Activated T-cell treated with anti-CD3 and anti-CD28 coated beads, Interleukin-2, amount 50 U/mL, for 1 hour (primary cell): Measurements from ENCODE around the gene SMC4.
"Not testable (repeated sequence)": the region's sequence is repeated elsewhere in the genome, so short reads cannot be mapped to it uniquely, and the experiment has no call there.

Experiments
- DNase-seq: peaks from one replicate; pipeline ENCODE4 v3.0.0-alpha.2; 2020

SMC4 gene

DNA sequence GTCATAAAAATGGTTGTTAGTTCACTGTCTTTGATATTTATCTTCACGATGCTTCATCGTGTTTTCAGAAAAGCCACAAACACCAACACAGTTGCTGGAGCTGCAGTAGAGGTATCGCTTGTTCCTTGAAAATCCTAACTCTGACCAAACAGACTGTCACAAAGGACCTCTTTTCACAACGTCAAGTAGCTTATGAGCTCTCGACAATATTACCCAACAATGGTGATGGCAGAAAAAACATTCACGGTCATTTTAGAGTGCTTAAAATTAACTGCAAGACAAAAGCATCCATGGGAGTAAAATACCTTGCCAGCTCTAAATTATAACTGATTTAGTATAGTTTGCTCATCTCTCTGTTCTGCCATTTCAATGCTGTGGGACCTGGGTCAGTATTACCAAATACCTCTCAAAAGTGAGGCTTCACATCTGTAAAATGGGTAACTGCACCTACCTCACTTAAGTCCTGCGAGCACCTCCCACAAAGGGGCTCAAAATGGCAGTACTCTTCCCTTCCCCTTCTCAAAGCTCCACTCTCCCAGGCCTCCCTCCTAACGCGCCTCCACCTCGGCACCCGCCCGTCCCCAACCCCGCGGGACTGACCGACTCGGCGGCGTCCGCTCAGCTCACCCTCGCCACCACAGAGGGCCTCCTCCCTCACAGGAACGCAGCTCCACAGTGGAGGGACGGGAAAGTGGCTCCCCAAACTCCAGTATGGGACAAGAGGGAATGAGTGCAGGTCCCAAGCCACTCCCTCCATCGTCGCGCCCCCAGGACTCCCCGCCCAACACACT, 49.6 kb downstream of the SMC4 start:
- DNase-seq = no peak

DNA sequence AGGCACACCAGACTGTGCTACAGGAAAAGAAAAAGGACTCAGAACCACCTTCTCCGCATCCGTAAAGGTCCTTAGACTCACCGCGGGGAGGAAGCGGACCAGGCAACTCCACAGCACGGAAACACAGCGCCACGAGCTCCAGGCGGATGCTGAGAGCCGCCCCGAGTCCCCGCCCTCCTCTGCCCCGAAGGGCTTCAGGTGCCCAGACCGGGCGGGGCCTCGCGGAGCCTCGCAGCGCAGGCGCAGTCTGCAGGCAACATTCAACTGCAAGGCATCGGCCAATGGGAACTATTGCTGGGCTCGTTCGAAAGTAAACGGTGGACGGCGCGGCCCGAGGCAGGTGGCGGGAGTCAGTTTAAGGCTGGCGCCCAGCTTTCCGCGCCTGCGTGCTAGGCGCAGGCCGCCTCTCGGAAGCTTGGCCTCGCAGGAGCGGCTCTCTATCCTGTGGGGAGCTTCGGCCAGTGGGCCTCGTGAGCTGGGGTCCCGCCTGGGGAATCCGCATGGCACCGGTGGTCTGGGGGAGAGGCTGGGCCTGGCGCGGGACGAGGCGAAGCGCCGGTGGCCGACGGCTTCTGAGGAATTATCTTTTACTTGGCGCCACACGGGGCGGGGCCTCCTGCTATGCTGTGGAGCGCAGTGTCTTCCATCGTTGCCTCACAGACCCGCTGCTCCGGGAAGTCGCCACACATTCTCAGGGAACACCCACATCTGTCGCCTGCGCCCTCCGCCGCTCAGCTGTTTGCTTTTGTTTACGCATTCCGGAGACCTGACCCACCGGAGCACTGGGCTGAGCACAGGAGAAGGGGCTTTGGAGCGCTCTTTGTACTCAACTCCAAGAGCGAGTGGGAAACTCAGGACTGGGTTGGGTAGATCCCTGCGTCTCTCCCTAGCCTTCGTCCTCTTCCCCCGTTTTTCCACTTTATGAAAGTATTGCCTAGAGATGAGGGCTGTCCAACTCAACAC, 50.5 kb downstream of the SMC4 start, which contains the start of gene TRIM59:
TSS of gene TRIM59 (minus strand) at position 151 of the 963 bp plus-strand sequence. CDS start 10,603 bp downstream, outside the sequence.
- peak; percentile 95 for DNase-seq

DNA sequence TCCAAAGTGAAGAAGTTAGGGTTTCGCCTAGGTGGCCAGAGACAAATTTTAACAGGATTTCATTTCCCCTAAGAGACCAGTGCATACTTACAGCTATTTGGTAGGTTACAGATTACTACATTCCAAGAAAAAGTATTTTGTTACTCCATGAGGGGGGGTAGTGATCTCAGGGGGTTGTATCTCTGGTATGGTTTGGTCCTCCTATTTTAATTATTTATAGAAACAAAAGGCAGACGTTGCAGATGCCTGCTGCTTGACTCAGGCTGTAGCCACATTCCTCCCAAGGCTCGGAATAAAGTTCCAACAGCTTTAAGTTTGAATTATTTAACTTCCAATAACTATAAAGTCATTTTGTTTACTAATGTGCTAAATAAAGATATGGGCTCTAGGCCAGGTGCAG, 51.4 kb downstream of the SMC4 start:
- no peak for DNase-seq

DNA sequence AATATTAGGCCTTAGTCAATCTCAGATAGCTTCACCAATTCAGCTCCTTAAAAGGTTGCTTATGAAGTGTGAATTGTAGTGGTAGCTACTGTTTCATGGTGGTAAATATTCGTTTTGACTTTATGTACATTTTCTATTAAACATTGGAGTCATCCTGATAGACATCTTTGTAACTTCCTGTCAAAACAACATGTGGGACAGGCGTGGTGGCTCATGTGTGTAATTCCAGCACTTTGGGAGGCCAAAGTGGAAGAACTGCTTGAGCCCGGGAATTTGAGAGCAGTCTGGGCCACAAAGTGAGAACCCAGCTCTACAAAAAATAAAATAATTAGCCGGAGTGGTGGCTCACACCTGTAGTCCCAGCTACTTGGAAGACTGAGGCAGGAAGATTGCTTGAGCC, 52.2 kb downstream of the SMC4 start:
- no peak for DNase-seq

DNA sequence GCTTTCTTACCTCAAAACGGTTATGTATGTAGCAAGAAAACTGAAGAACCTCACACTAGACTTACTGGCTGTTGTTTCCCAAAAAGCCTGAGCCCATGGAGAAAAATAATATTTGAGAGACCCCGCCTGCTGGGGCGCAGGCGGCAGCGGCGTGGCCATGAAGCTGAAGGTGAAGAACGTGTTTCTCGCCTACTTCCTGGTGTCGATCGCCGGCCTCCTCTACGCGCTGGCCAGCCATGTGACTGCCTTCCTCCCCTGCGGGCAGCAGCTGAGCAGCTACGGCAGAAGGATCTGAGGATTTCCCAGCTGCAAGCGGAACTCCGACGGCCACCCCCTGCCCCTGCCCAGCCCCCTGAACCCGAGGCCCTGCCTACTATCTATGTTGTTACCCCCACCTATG, 52.8 kb downstream of the SMC4 start:
- not testable (repeated sequence) for DNase-seq

DNA sequence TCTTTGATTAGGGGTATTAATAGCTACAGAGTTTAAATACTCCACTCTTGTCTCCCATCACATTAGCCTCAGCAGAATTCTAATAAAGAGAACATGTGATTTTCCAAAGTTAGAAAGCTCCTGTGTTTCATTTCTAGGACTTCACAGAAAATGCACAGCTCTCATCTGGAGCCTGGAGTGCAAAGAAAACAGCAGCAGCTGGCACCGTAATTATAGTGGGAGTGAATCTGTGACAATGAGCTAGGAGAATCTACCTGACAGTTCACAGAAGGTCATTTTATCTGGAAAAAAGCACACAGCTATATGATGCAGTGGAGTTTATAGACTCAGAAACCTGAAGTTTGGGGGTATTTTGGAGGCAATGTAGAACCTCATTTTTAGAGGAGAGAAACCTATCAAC, 55.5 kb downstream of the SMC4 start:
- no peak for DNase-seq

DNA sequence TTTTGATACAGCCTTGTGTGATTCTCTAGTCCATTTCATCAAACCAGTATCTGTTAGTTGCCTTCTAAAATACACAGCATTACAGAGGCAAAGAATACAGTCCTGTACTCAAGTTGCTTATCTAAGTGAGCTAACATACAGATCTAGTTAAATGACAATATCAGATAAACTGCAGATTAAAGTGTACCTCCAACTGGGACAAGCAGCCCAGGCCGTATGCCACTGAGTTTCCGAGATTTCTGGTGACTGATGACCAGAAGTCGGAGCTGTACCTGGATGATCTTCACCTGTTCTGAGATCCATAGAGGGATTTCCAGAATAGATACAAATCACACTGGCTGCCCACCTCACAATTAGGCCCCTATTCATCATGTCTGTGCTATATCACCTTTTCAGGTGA, 56.4 kb downstream of the SMC4 start:
- no peak for DNase-seq

DNA sequence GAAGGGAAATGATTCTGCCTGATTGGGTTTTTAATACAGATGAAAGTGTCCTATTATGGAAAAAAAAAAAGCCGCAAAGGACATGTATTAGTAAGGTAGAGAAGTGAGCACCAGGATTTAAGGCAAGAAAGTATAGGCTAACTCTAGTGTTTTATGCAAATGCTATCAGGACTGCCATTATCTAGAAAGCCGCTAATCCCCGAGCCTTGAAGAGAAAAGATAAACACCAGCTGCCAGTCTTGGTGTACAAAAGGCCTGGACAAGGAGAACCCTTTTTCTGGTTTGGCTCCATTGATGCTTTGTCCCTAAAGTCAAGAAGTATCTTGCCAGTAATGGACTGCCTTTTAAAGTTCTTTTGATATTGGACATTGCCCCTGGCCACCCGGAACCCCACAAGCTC, 58.7 kb downstream of the SMC4 start:
- DNase-seq = no peak

DNA sequence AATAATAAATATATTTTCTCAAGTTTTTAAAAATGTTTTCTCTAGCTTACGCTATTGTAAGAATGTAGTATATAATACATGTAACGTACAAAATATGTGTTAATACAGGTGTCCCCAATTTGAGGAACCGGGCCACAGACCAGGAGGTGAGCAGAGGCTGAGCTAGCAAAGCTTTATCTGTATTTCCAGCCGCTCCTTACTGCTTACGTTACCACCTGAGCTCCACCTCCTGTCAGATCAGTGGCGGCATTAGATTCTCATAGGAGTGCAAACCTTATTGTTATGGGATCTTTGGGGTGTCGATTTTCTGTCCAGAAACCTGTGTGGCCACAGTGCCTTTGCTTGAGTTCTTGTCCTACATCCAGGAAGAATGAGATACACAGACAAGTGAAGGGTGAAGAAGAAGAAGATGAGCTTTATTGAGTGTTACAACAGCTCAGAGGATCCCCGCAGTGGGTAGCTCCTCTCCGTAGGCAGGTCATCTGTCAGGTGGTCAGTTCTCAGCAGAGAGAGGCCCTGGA, 60.1 kb downstream of the SMC4 start:
- DNase-seq = no peak

DNA sequence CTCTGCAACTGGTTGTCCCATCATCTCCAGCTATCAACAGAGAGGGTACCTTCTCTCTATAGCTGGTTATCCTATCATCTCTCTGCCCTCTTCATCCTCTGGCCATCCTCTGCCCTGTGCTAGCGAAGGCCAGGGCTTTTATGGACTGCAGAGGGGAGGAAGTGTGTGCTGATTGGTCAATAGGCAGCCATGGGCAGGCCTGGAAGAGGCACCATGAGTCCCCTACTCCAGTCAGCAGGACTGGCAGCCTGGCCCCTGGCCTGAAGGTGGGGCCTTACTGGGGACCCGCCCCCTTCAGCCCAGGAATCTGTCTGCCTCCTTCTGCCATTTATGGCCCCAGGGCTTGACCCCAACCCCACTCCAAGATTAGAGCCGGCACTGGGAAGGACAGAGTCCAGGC, 60.6 kb downstream of the SMC4 start:
- DNase-seq = no peak

DNA sequence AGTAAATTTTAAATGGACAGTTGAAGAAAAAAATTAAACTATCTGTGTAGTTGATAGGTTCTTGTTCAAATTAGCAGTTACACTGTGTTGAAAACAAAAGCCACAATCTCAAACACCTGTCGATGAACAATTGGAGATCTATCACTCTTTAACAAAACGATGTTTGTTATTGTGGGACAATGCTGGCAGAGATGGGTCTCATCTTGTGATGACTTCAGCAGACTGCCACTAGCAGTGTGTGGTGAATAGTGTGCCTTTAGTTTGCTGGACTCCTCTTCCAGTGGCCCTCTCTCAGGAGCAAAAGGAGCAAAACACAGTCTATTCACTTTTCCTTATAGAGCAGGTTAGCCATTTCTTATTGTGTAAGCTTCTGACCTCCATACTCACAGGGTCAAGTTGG, 64.9 kb downstream of the SMC4 start:
- no peak for DNase-seq

DNA sequence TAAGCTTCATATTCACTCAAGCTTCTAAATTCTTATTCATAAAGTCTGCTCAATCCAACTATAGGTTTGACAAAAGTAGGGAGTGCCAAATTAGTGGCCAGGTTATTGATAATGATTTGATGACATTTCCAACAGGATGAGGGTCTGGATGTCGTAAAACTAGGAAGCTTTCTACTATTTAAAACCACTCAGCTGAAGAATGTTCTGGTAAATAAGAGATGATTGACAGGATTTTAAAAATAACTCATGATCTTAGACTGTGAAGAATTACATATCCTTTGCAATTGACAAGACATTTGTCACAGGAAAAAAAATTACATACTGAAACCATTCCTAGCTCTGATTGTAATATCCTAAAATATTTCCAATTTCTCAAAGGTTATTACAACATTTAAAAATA, 65.5 kb downstream of the SMC4 start:
- no peak for DNase-seq

DNA sequence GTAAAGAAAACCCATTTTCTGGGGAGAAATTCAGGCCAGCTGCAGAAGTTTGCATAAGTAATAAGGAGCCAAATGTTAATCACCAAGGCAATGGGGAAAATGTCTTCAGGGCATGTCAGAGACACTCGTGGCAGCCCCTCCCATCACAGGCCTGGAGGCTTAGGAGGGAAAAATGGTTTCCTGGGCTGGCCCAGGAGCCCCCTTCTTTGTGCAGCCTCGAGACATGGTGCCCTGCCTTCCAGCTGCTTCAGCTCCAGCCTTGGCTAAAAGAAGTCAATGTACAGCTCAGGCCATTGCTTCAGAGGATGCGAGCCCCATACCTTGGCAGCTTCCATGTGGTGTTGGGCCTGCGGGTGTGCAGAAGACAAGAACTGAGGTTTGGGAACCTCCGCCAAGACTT, 70.7 kb downstream of the SMC4 start:
- no peak for DNase-seq

DNA sequence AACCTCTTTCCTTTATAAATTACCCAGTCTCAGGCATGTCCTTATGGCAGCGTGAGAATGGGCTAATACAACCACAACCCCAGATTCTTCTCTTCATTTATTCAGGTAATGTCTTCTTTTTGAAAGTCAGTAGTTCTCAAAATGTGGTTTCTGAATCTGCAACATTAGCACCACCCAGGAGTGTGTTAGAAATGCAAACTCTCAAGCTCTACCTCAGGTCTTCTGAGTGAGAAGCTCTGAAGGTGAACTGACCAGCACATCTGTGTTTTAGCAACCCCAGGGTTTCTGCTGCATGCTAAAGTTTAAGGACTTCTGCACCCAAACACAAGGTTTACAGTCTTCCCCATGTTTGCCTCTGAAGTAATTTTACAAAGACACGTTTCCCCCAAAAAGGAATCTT, 72.4 kb downstream of the SMC4 start:
- DNase-seq = no peak

DNA sequence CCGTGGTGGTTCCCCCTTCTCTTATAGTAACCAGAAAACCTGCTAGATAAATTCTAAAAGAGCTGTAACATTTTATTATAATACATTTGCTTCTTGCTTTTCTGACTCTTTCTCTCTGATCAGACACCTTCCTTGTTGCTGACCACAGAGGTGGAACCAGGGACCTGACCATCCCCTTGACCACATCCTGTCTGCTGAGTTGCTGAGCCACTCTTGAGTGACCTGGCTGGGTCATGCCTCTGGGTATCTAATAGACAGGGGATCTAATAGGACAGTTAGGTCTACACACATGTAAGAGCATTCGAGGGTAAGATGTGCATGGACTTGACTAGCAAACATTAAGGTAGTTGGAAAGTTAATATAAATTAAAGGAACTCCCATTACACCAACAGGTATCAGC, 72.9 kb downstream of the SMC4 start:
- DNase-seq = no peak

DNA sequence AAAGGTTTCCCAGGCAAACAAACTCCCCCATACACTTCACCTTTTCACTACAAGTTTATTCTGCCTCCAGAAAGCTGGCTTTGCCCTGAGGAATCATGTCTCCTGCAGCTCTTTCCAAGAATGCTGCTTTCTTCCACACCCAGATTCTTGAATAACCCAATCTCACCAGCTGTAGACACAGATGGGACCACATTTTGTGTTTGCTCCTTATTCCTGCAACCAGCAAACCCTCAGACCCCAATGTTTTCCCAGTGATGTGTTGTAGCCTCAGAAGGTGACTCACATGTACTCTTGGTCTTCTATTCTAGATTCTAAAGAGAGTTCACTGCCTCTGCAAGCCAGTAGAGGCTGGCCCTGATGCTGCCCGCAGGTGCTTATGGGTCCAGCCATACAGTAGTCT, 73.8 kb downstream of the SMC4 start:
- no peak for DNase-seq

DNA sequence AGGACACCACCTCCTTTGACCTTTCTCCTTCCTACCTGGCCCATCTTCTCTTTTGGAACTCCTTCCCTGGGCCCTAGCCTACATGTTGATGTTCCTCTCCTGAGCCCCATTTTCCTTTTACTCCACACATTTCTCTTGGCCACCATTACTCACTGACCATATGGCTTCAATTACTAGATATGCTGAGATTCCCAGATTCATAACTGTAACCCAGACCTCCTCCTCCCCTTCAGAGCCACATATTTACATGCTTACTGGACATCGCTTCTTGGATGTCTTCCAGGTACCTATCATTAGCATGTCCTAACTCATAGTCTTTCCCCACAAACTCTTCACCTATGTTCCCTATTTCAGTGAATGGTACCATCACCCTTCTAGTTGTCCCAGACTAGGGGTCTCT, 74.5 kb downstream of the SMC4 start:
- DNase-seq = no peak

DNA sequence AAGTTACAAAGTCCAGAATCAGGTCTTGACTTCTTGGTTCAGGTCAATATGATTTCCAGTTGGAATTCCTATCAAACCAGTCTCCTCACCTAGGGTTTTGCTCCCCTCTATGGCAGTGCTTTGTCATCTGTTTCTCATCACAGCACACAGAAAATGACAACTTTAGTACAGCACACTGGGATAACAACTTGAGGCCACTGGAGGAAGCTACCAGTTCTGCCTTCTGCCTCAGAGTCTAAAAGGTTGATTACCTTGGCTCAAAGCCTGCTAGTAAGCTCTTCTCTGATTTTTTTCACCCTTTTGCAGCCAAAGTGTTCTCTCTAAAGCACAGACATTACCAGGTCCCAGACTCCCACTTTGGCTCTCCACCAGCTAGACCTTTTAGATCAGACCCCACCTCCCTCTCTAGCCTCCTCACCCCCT, 75.0 kb downstream of the SMC4 start:
- DNase-seq = no peak

DNA sequence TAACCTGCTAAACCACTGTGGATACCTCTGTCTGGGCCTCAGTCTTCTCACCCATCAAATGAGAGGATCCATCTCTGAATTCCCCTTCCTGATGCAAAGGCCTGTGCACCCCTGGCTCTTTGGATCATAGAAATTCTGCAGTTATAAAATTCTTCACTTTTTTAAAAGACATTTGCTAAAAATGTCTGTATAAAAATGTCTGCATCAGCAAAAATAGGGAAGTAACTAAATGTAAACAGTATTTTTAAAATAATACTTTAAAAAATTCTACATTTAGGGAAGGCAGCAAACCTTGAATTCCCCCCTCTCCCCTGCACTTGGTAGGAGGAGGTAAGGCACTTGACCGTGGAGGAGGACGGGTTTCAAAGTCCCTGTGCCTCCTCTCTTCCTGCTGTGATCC, 75.7 kb downstream of the SMC4 start:
- no peak for DNase-seq

DNA sequence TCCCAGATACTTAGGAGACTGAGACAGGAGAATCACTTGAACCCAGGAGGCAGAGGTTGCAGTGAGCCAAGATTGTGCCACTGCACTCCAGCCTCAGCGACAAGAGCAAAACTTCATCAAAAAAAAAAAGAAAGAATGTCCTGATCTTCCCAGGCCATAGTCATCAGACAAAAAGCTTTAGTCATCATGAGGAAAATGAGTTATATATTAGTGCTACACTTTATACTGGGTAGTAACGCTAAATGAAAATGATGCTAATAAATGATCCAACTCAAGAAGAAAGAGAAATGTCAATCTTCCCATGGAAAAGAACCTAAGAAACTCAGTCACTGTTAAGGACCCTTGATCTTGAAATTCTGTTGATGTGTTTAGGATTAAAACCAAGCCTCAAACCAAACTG, 76.4 kb downstream of the SMC4 start:
- DNase-seq = no peak

DNA sequence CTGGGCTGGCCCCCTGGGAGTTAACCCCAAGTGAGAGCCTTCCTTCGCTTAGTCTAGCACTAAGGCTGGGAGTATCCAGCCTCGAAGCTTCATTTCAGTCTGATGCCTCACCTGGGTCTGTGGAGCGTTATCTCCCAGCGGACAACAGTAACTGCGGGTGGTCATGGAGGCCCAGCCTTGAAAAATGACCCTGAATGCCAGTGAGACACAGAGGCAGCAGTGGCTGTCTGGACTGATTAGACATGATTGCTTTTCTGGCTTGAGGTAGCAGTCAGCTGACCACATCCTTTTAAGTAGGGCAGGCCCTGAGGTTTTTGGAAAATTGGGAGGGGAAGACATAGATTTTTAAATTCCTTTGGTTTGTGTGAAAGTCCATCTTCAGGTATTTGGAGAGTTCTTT, 78.3 kb downstream of the SMC4 start:
- no peak for DNase-seq

DNA sequence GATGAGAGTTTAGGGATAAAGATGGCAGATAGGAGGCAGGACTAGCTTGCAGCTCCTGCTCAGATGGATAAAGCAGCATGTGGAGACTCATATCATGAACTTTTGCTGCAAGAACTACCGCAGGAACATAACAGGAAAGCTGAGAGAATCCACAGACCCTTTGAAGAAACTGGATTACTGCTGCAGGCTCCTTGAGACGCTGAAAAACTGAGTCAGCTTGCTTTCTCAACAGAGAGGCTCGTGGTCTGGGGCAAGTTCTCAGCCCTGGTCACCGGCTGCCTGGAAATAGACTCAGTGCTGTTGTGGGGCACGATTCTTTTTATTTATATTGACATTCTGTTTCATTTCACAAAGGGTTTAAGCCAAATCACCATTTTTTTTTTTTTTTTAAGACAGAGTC, 78.9 kb downstream of the SMC4 start:
- no peak for DNase-seq

DNA sequence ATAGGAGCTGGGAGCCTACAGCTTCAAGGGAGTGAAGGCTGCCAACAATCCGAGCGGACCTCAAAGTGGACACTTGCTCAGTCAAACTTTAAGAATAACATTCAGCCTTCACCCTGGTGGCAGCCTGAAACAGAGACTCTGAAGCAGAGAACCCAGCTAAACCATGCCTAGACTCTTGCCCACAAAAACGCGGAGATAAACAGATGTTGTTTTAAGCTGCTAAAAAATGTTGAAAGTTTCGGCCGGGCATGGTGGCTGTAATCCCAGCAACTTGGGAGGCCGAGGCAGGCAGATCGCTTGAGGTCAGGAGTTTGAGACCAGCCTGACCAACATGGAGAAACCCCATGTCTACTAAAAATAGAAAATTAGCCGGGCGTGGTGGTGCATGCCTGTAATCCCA, 79.9 kb downstream of the SMC4 start:
- no peak for DNase-seq

DNA sequence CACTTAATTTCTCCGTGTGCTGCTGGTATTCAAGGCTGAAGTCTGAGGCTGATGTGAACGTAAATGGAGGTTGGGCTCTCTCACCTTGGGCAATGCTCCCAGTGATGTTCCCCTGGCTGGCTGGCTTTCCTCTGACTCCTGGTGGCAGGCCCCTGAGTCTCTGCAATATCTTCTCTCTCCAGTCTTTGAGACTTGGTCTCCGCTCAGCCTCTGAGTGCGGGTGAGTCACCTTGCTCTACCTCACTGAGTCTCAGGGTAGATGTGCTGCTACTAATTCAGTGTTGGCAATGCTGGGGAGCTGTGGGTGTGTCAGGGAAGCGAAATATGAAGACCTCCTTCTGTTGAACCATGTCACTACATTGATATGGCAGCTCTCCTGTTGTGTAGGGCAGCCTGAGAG, 81.5 kb downstream of the SMC4 start:
- no peak for DNase-seq
